SK-N-SH treated with all-trans-retinoic acid at 6 μM for 48 hours (cell line): ENCODE data around the gene SMPDL3B.

ENCODE experiments used
- ARNTL ChIP-seq: fragments of 450-650 bp; formaldehyde crosslinking; IDR thresholded peaks from 2 replicates; pipeline ENCODE4 v1.5.0; 2020; ENCODE audit warnings: low read depth, mild to moderate bottlenecking, moderate library complexity, borderline replicate concordance
- BACH2 ChIP-seq: fragments of 250-450 bp; sonication (Bioruptor Pico); IDR thresholded peaks from 2 replicates; pipeline ENCODE4 v1.9.0; 2021; ENCODE audit warnings: mild to moderate bottlenecking, borderline replicate concordance
- CSDC2 ChIP-seq: fragments of 250-450 bp; sonication (Bioruptor Pico); IDR thresholded peaks from 2 replicates; pipeline ENCODE4 v1.5.0; 2020; ENCODE audit warnings: mild to moderate bottlenecking, moderate library complexity
- CSRNP3 ChIP-seq: fragments of 250-450 bp; sonication (Bioruptor Pico); IDR thresholded peaks from 2 replicates; pipeline ENCODE4 v1.5.1; 2021; ENCODE audit warnings: mild to moderate bottlenecking, moderate library complexity
- PATZ1 ChIP-seq: fragments of 250-450 bp; sonication (Bioruptor Pico); IDR thresholded peaks from 2 replicates; pipeline ENCODE4 v1.8.0; 2020; ENCODE audit warnings: mild to moderate bottlenecking, moderate library complexity, borderline replicate concordance
- PPARA ChIP-seq: fragments of 250-450 bp; sonication (Bioruptor Pico); IDR thresholded peaks from 2 replicates; pipeline ENCODE4 v1.5.0; 2020; ENCODE audit warnings: mild to moderate bottlenecking, borderline replicate concordance
- SNAI2 ChIP-seq: fragments of 250-450 bp; sonication (Bioruptor Pico); IDR thresholded peaks from 2 replicates; pipeline ENCODE4 v1.5.0; 2020; ENCODE audit warnings: mild to moderate bottlenecking, moderate library complexity
- TSHZ2 ChIP-seq: fragments of 250-450 bp; sonication (Bioruptor Pico); IDR thresholded peaks from 2 replicates; pipeline ENCODE4 v1.5.0; 2020; ENCODE audit warnings: mild to moderate bottlenecking, moderate library complexity
- ZC3H10 ChIP-seq: fragments of 250-450 bp; sonication (Bioruptor Pico); IDR thresholded peaks from 2 replicates; pipeline ENCODE4 v1.5.1; 2021; ENCODE audit warnings: mild to moderate bottlenecking, moderate library complexity
- ZFP3 ChIP-seq: fragments of 250-450 bp; sonication (Bioruptor Pico); IDR thresholded peaks from 2 replicates; pipeline ENCODE4 v1.5.0; 2020; ENCODE audit warnings: mild to moderate bottlenecking, moderate library complexity
- ZFP30 ChIP-seq: fragments of 450-650 bp; formaldehyde crosslinking; IDR thresholded peaks from 2 replicates; pipeline ENCODE4 v1.5.0; 2022; ENCODE audit warnings: mild to moderate bottlenecking, moderate library complexity
- ZNF8 ChIP-seq: fragments of 450-650 bp; formaldehyde crosslinking; IDR thresholded peaks from 2 replicates; pipeline ENCODE4 v1.5.0; 2020; ENCODE audit warnings: mild to moderate bottlenecking, moderate library complexity

GRCh38 chr1:27979859-27980201 lies 45.0 kb downstream of the SMPDL3B start:
- TF ChIP-seq PATZ1, result no peak
- TF ChIP-seq BACH2 (CRISPR knock-in tag), result no peak
- TF ChIP-seq ZFP3, result no peak
- no peak for TF ChIP-seq TSHZ2 (CRISPR knock-in tag)
- TF ChIP-seq SNAI2 (CRISPR knock-in tag), result no peak
- TF ChIP-seq PPARA (CRISPR knock-in tag), result no peak
- no peak for TF ChIP-seq ZNF8 (CRISPR knock-in tag)
- no peak for TF ChIP-seq CSRNP3 (CRISPR knock-in tag)
- TF ChIP-seq ARNTL (CRISPR knock-in tag), result no peak
- TF ChIP-seq ZC3H10 (CRISPR knock-in tag), result no peak
- no peak for TF ChIP-seq CSDC2
- TF ChIP-seq ZFP30 (CRISPR knock-in tag), result no peak
